GM21576 (cell line): ENCODE measurements around the gene SPRR2F.
"Not testable (repeated sequence)": the region's sequence is repeated elsewhere in the genome, so short reads cannot be mapped to it uniquely, and the experiment has no call there.

Experiments
- ATAC-seq: cut with Tn5 transposase; IDR thresholded peaks from one replicate; pipeline ENCODE4 v1.9.1; 2021; ENCODE audit warnings: mild to moderate bottlenecking, moderate library complexity; ENCODE audit not compliant: unreplicated experiment

Gene SPRR2F, protein sequence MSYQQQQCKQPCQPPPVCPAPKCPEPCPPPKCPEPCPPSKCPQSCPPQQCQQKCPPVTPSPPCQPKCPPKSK

DNA sequence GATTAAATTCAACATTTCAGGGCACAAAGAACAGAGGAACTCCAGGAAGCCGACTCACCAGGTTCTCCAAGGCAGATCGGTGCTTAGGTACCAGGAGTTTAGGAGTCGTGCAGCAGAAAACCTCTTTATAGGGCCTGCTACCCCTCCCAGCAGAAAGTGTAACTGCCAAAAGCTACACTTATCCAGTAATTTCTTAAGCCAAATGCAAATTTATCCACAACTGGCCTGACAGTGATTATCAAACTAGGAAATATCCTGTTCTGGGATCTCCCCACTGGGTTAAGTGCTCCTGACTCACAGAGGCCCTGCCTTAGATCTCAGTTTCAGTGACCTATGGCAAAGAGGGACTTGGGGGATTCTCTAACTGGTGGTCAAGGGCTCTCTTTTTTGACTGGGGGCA is at the start of gene SPRR2F:
SPRR2F (minus strand) TSS at position 101 of the 400 bp plus-strand sequence. CDS start 783 bp downstream, outside the sequence.
- no peak for ATAC-seq

DNA sequence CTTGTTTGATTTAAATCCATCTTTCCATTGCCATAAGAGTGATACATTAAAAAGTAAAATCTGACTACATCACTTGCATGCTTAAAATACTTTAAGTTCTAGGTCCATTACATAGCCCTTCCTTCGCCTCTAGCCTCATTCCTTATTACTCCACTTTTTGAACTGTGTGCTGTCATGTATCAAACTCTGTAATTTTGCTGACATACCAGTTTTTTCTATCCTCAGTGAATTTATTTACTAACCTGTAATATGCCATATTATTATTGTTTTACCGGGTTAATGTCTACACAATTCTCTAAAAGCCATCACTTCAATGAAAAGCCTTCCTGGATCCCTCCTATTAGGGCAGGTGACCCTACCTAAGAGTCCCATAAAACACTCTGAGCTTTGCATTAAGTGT is 42.2 kb upstream of the SPRR2F start:
- no peak for ATAC-seq

DNA sequence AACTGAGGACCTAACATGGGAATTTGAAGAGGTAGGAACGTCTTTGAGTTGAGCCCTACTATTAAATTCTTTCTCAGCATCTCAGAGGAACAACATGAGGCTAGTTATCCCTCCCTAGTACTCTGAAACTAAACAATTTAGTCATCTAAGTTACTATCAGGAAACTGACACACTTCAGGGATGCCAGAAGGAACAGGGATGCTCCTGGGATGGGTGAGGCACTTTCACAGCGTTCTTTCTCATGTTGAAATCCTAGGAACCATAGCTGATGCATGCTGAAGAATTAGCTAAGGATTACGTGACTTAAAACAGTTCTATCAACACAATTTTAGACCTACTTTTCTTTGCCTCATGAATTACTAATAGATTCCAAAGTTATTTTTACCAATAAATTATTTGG is 39.2 kb upstream of the SPRR2F start:
- ATAC-seq, result no peak

DNA sequence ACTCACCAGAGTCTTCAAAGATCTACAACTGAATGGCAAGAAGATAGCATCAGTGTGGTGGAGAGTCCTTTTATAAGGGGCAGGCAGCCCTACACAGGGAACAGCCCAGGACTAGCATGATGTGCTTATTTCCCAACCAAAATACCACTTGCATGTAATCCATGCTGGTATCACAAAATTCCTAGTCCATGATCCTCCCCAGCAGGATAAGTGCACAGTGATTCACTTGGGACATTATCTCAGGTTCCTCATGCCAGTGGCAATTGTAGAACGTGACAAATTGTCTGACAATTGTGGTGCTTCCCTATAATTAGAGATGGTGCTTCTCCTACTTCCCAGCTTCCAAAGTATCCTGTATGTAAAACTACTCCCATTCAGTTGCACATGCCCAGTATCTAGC is 37.5 kb upstream of the SPRR2F start, which contains the start of gene SPRR2G:
SPRR2G (minus strand) TSS at position 45 of the 400 bp plus-strand sequence. CDS start 780 bp downstream, outside the sequence.
- ATAC-seq, result no peak

DNA sequence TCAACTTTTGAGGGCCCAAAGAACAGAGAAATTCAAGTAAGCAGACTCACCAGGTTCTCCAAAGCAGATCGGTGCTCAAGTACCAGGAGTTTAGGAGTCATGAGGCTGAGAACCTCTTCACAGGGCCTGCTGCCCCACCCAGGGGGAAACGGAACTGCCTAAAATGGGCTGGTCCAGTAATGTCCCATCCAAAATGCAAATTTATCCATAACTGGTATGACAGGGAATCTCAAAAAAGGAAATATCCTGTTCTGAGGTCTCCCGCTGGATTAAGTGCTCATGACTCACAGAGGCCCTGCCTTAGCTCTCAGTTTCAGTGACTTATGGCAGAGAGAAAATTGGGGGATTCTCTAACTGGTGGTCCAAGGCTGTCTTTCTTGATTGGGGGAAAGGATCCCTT is 28.1 kb upstream of the SPRR2F start:
- ATAC-seq, result no peak

DNA sequence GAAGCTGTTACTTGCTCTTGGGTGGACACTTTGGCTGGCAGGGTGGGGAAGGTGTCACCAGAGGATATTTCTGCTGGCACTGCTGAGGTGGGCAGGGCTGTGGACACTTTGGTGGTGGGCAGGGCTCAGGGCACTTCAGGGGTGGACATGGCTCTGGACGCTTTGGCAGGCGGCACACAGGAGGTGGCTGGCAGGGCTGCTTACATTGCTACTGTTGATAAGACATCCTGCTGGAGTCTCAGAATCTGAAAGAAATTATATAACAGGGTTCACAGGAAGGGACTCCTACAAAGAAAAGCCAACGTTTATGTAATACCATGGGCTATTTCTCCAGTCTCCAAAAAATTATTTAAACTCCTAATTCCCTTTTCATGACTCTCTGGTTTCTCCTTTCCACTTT is 27.2 kb upstream of the SPRR2F start:
- ATAC-seq, result no peak

DNA sequence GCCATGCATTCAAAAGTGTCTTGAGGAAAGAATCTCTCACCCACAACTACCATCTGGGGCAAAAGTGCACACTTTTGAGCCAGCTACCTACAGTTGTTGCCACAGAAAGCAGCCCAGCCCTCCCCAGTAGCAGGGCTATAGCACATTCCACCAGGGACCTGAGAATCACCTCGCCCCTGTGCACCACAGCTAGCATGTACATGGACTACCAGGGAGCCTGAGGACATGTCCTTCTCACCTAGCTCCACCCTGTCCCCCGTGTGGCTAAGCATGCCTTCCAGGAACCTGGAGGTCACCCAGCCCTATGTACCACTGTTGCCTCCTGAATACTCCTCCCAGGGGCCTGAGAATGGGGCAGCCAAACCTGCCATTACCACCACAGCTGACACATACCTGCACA is 20.4 kb upstream of the SPRR2F start:
- no peak for ATAC-seq

DNA sequence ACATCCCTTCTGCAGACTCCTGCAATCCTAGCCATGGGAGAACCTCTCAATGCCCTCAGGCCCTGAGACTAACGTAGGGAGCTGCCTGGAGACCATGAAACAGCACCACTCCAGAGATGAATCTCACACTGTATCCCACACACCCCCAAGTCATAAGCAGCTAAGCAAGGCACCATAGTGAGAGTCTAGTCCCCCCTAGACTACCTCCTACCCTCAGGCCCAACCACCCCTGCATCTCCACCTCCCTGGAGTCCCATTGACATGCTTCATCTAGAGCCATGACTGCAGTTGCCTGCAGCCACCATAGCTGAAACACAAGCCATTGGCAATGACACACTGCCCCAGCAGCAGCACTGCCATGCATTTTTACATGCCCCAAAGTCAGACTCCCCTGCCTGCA is 20.0 kb upstream of the SPRR2F start:
- ATAC-seq, result no peak

DNA sequence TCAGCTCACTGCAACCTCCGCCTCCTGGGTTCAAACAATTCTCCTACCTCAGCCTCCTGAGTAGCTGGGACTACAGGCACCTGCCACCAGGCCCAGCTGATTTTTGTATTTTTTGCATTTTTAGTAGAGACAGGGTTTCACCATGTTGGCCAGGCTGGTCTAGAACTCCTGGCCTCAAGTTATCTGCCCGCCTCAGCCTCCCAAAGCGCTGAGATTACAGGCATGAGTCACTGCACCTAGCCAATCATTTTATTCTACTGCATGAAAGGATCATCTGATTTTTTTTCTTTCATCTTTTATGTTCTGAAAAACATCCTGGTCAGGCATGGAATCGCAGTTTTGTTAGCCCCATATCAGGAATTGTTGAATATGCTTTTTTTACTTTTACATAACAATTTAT is 15.4 kb upstream of the SPRR2F start:
- ATAC-seq, result not testable (repeated sequence)

DNA sequence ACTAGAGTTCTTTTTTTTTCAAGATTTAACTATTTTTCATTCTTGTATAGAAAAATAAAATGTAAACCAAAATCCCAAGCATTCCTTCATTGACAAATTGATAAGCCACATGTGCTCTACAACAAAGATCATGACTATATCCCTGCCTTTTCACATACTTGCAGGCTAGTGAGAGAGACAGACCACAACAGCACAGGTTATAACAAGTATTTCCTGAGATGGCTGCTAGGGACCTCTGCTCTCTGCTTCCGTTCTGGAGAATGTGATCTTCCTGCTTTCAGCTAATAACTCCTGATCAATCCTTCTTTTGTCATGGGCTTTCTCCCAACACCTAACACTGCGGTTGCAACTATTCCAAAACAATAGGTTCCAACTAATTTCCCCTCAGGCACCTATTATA is 14.0 kb upstream of the SPRR2F start:
- ATAC-seq, result no peak

DNA sequence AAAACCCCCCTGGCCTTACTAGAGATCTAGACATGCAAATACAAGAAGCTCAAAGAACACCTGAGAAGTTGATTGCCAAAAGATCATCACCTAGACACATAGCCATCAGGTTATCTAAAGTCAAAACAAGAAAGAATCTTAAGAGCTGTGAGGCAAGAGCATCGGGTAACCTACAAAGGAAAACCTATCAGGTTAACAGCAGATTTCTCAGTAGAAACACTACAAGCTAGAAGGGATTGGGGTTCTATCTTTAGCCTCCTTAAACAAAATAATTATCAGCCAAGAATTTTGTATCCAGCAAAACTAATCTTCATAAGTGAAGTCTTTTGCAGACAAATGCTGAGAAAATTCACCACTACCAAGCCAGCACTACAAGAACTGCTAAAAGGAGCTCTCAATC is 12.2 kb upstream of the SPRR2F start:
- no peak for ATAC-seq

DNA sequence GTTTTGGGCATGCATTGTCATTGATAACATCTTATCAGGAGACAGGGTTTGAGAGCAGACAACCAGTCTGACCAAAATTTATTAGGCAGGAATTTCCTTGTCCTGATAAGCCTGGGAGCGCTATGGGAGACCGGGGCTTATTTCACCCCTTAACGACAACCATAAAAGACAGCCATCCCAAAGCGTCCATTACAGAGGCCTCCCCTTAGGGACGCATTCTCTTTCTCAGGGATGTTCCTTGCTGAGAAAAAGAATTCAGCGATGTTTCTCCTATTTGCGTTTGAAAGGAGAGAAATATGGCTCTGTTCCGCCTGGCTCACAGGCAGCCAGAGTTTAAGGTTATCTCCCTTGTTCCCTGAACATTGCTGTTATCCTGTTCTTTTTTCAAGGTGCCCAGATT is 10.5 kb upstream of the SPRR2F start:
- not testable (repeated sequence) for ATAC-seq

DNA sequence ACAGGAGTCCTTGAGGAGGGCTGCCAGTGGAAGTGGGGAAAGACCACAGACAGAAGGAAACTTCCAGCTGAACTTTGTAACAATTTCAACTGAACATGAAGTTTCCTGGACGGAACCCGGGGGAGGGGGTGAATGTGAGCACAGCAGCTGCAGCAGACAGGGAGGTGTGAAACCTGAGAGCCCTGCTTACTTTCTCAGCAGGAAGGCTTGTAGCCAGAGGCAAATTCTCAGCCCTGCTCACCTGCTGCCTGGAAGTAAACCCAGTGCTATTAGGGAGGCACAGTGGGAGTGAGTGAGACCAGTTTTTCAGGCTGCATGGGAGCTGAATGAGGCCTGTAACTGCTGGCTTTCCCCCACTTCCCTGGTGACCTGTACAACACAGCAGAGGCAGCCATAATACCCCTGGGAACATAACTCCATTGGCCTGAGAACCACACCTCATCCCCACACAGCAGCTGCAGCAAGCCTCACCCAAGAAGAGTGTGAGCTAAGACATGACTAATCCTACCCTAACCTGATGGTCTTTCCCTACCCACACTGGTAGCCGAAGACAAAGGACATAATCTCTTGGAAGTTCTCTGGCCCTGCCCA is 9.6 kb upstream of the SPRR2F start:
- no peak for ATAC-seq

DNA sequence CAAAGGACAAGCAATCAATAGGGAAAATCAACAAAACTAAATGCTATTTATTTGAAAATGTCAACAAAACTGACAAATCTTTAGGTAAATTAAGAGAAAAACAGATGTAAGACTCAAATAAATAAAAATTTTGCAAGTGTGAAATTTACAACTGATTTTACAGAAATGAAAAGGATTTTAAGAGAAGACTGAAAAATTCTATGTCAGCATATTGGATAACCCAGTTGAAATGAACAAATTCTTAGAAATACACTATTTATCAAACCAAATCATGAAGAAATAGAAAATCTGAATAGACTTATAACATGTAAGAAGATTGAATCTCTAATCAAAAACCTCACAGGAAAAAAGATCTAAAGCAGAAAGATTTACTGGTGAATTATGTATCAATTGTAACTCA is 7.6 kb upstream of the SPRR2F start:
- no peak for ATAC-seq

DNA sequence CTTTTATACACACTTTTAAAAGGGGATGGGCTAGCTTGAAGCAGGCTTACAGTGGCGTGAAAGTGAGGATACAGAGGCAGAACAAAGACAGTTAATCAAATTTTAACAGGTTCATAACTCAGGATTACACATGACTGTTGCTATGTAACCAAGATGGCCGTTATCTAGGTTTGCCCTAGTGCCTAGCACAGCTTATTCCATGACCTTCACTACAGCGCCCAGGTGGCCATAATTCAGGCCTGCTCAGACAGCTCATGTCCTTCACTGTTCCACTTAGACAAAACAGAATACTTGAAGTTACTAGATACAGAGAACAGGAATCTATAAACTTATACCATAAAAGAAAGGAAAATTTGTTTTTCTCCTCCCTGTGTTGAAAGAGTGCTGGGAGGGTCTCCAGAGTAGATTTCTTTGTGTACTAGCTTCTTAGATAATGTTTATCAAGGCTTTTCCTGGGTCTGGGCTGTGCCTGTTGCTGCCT is 6.2 kb upstream of the SPRR2F start:
- no peak for ATAC-seq

DNA sequence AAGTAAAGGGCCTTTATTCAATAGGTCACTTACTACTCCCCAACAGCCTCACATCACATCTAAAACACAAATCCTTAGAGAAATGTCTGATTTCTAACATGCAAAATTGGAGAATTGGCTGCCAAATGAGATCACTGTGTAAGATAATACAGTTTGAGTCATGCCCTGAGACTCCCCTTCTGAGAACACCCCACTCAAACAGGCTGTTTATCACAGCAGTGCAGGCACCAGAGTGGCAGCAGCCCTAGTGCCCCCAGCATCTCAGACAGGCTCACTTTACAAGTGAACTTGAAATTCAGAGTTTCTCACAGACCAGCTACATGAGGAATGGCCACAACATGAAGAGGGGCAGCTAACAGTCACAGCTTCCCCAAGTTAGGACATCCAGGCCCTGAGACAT is 1.9 kb upstream of the SPRR2F start:
- not testable (repeated sequence) for ATAC-seq

DNA sequence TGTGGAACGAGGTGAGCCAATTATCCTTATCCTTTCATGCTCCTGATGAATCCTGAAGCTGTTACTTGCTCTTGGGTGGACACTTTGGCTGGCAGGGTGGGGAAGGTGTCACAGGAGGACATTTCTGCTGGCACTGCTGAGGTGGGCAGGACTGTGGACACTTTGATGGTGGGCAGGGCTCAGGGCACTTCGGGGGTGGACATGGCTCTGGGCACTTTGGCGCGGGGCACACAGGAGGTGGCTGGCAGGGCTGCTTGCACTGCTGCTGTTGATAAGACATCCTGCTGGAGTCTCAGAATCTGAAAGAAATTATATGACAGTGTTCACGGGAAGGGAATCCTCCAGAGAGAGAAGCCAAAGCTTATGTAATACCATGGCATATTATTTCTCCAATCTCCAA is 862 bp downstream of the SPRR2F start:
- not testable (repeated sequence) for ATAC-seq

DNA sequence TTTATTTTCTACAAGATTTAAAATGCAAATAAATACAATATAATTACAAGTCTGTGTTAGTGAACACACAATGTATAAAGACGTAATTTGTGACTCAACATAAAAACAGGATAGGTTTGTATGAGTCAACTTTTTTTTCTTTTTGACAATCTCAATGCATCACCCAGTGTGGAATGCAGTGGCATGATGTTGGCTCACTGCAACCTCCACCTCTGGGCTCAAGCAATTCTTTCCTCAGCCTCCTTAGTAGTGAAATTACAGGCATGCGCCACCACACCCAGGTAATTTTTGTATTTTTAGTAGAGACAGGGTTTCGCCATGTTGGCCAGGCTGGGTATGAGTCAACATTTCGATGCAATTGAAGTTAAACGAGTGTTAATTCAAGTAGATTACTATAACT is 13.1 kb downstream of the SPRR2F start:
- ATAC-seq, result no peak

DNA sequence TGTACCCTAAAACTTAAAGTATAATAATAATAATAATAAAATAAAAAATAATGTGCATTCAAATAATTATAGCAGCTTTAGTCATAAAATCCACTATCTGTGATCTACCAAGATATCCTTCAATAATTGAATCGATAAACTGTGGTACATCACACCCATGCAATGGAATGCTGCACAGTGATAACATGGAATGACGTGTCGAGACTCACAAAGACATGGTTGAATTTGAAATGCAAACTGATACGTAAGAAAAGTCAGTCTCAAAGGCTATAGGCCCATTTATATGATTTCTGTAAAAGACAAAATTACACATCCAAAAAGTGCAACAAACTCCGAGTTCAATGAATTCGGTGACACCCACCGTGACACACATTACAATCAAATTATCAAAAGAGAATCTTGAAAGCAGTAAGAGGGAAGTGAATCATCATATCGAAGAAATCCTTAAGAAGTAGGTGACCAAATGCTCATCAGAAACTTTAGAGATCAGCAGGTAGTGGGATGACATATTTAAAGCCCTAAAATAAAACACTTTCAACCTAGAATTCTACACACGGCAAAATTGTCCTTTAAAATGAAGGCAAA is 13.8 kb downstream of the SPRR2F start:
- no peak for ATAC-seq

DNA sequence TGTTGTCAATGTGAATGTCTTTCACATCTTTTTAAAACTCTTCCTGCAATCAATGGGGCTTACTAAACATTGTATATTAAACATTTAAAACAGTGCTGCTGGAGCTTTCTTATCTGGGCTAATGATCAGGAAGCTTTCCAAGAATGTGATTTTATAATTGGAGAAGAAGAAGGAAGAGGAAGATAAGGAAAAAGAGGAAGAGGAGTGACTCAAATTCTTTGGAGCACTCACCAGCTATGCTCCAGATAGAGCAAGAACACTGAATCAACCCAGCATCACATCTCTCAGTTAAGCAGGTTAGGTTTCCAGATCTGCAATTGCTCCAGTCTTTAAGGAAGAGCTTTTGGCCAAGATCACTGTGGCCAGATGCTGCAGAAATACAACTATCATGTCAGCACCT is 17.6 kb downstream of the SPRR2F start:
- no peak for ATAC-seq

DNA sequence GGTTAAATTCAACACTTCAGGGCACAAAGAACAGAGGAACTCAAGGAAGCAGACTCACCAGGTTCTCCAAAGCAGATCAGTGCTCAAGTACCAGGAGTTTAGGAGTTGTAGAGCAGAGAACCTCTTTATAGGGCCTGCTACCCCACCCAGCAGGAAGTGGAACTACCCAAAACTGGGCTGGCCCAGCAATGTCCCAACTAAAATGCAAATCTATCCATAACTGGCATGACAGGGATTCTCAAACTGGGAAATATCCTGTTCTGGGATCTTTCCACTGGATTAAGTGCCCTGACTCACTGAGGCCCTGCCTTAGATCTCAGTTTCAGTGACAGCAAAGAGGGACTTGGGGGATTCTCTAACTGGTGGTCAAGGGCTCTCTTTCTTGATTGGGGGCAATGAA is 18.9 kb downstream of the SPRR2F start, which contains the start of gene SPRR2E:
SPRR2E (minus strand) TSS at position 101 of the 400 bp plus-strand sequence. CDS start 775 bp downstream, outside the sequence.
- no peak for ATAC-seq

DNA sequence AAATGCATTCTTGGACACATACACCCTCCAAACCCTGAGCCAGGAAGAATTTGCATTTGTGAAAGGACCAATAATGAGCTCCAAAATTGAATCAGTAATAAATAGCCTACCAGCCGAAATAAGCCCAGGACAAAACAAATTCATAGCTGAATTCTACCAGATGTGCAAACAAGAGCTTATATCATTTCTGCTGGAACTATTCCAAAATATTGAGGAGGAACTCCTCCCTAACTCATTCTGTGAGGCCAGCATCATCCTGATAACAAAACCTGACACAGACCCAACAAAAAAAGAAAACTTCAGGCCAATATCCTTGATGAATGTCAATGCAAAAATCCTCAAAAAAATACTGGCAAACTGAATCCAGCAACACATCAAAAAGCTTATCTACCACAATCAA is 25.7 kb downstream of the SPRR2F start:
- no peak for ATAC-seq
